ENCODE results near the gene MYT1. TPM values are rescaled to one million over a fixed set of nuclear protein-coding genes. Genes with fewer than 3 reads are reported as not detected.

Gene MYT1
- total RNA-seq, 1 donor from 2014 or later = 1.2 TPM

DNA sequence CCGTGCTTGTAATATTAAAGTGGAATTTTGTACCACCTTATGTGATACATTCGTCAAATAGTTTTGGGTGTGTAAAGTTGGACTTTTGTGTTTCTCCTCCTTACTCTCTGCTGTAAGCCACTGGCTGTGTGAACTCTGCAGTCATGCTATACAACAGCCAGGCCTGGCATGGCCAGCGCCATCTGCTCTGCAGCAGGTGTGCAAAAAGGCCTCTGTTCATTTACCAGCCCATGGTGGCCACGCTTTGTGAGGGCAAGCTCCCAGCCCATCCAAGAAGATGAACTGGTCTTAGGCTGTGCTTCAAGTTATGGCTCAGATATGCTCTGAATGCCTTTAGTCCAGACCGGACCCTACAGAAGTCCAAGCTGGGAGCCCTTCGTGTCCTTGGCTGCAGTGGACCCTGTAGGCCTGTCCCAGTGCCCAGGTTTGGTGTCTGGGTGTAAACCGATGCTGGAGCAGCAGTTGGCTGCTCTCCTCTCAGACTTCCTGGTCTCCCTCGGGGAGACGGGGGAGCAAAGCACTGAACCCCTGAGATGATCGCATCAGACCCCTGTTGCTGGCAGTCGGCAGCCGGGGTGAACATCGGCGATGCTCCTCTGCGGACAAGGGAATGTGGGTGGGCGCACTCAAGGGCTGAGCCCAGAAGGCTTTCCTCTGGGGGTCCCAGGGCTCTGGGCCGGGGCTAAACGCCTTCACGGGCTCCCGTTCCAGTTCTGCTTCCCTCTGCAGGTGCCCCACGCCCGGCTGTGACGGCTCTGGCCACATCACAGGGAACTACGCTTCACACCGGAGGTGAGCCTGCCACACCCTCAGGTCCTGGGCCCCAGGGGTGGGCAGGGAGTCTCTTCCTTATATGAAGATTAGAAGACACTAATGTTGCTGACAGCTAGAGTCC is 62.7 kb downstream of the MYT1 start:
- H3K4me3 Mint-ChIP-seq = no peak overlapping the region
- Histone ChIP-seq H4K20me1 (ENCODE audit: low read depth) (no peaks in the 10 kb centered on the region), H3F3A (ENCODE audit: low read depth) (no peaks in the 10 kb centered on the region), H3K4me2 (no peak overlapping the region), H3K36me3 (no peaks in the 10 kb centered on the region), H2AFZ (replicated peaks) (no peak overlapping the region), H3K79me2 (ENCODE audit: low read depth) (no peaks in the 10 kb centered on the region), H3K27me3 (no peaks in the 10 kb centered on the region), H3K9me3 (ENCODE audit: low read depth) (no peaks in the 10 kb centered on the region), H3K9ac (no peak overlapping the region), H3K4me1 (peaks cover 7% of the 10 kb centered on the region), H3K27ac (no peak overlapping the region), H3K4me3 (no peak overlapping the region)
- TF ChIP-seq EZH2phosphoT487 (IDR thresholded peaks at IDR 0.05) (no peak), CTCF (IDR thresholded peaks at IDR 0.05) (no peak), EZH2 (IDR thresholded peaks at IDR 0.05) (no peak)
- no peaks in the 10 kb centered on the region for H3K36me3 Mint-ChIP-seq
- peaks cover 3% of the 10 kb centered on the region for H3K27me3 Mint-ChIP-seq (ENCODE audit: insufficient read depth, low read depth)
- no peaks in the 10 kb centered on the region for H3K9me3 Mint-ChIP-seq
- peaks cover 39% of the 10 kb centered on the region for H3K4me1 Mint-ChIP-seq
- no peak overlapping the region for H3K27ac Mint-ChIP-seq
- no peak for DNase-seq (ENCODE audit: low spot score)

- Histone ChIP-seq H3K4me3 (no peak overlapping the region), H3F3A (ENCODE audit: low read depth) (no peaks in the 10 kb centered on the region), H2AFZ (replicated peaks) (no peak overlapping the region), H4K20me1 (ENCODE audit: low read depth) (no peaks in the 10 kb centered on the region), H3K4me1 (peaks cover 7% of the 10 kb centered on the region), H3K36me3 (no peaks in the 10 kb centered on the region), H3K27ac (no peak overlapping the region), H3K4me2 (no peak overlapping the region), H3K27me3 (no peaks in the 10 kb centered on the region), H3K79me2 (ENCODE audit: low read depth) (no peaks in the 10 kb centered on the region), H3K9me3 (ENCODE audit: low read depth) (no peaks in the 10 kb centered on the region), H3K9ac (no peak overlapping the region)
- no peaks in the 10 kb centered on the region for H3K9me3 Mint-ChIP-seq
- H3K4me3 Mint-ChIP-seq = no peak overlapping the region
- H3K4me1 Mint-ChIP-seq = peaks cover 34% of the 10 kb centered on the region
- no peaks in the 10 kb centered on the region for H3K36me3 Mint-ChIP-seq
- peaks cover 3% of the 10 kb centered on the region for H3K27me3 Mint-ChIP-seq (ENCODE audit: insufficient read depth, low read depth)
- H3K27ac Mint-ChIP-seq = no peak overlapping the region
- no peak for DNase-seq (ENCODE audit: low spot score)
- TF ChIP-seq CTCF (IDR thresholded peaks at IDR 0.05) = no peak
- no peak for TF ChIP-seq EZH2phosphoT487 (IDR thresholded peaks at IDR 0.05)
- no peak for TF ChIP-seq EZH2 (IDR thresholded peaks at IDR 0.05)
Measured at GRCh38 chr20:64228086-64228653, 63.9 kb downstream of the MYT1 start.

- no peak overlapping the region for H2AFZ ChIP-seq (replicated peaks)
- H3K9me3 Mint-ChIP-seq = peaks cover 4% of the 10 kb centered on the region
- no peak for TF ChIP-seq CTCF (IDR thresholded peaks at IDR 0.05)
- TF ChIP-seq EZH2phosphoT487 (IDR thresholded peaks at IDR 0.05) = no peak
- no peak for TF ChIP-seq EZH2 (IDR thresholded peaks at IDR 0.05)
- H3K27me3 ChIP-seq = no peaks in the 10 kb centered on the region
- no peaks in the 10 kb centered on the region for H3K36me3 ChIP-seq
- H3K27ac Mint-ChIP-seq = no peak overlapping the region
- H3K4me1 Mint-ChIP-seq = peaks cover 26% of the 10 kb centered on the region
- no peak overlapping the region for H3K27ac ChIP-seq
- H3K4me1 ChIP-seq = peaks cover 2% of the 10 kb centered on the region
- no peaks in the 10 kb centered on the region for H3K79me2 ChIP-seq (ENCODE audit: low read depth)
- no peak overlapping the region for H3K4me3 ChIP-seq
- no peaks in the 10 kb centered on the region for H3K36me3 Mint-ChIP-seq
- no peak overlapping the region for H3K4me2 ChIP-seq
- no peak for DNase-seq (ENCODE audit: low spot score)
- H3K27me3 Mint-ChIP-seq (ENCODE audit: insufficient read depth, low read depth) = peaks cover 3% of the 10 kb centered on the region
- no peaks in the 10 kb centered on the region for H4K20me1 ChIP-seq (ENCODE audit: low read depth)
- no peak overlapping the region for H3K9ac ChIP-seq
- H3F3A ChIP-seq (ENCODE audit: low read depth) = no peaks in the 10 kb centered on the region
- H3K9me3 ChIP-seq (ENCODE audit: low read depth) = no peaks in the 10 kb centered on the region
- no peak overlapping the region for H3K4me3 Mint-ChIP-seq
Measured at GRCh38 chr20:64228751-64229506, 64.7 kb downstream of the MYT1 start.

Measured in neural progenitor cell (in vitro differentiated cells).